GM06990 (cell line): ENCODE results near the gene RARG.

Source experiments
- DNase-seq: peaks from one replicate; pipeline ENCODE4 v3.0.0-alpha.2; 2011; ENCODE audit not compliant: insufficient read length; ENCODE audit errors: extremely low read depth
- H3K27me3 ChIP-seq: replicated peaks from 2 replicates; pipeline ENCODE4 v1.6.0; 2011; ENCODE audit warnings: low read length; ENCODE audit not compliant: control insufficient read depth, insufficient read depth
- H3K36me3 ChIP-seq: 2 replicates; pipeline ENCODE4 v1.5.1; 2011; ENCODE audit warnings: low read length; ENCODE audit not compliant: control insufficient read depth, insufficient read depth
- H3K4me3 ChIP-seq: replicated peaks from 2 replicates; pipeline ENCODE4 v1.5.1; 2011; ENCODE audit warnings: low read depth, mild to moderate bottlenecking, control low read depth, low read length
- CTCF ChIP-seq: IDR thresholded peaks from 2 replicates; pipeline ENCODE4 v1.5.1; 2011; ENCODE audit warnings: low read length, control low read depth, mild to moderate bottlenecking, inconsistent platforms; ENCODE audit not compliant: insufficient read depth, poor library complexity, severe bottlenecking

RARG gene

GRCh38 chr12:53200458-53201176 lies 31.4 kb downstream of the RARG start:
- peak overlapping the region; percentile 20 for H3K4me3 ChIP-seq
- no peaks in the 10 kb centered on the region for H3K27me3 ChIP-seq
- H3K36me3 ChIP-seq, result peaks cover 28% of the 10 kb centered on the region
- peak; percentile 74 for DNase-seq
- TF ChIP-seq CTCF, result no peak

GRCh38 chr12:53200107-53200457 lies 31.9 kb downstream of the RARG start:
- H3K4me3 ChIP-seq, result peak overlapping the region; percentile 21; the same call in 1 of the 2 replicates
- H3K27me3 ChIP-seq, result no peaks in the 10 kb centered on the region

GRCh38 chr12:53199700-53200099 lies 32.3 kb downstream of the RARG start:
- no peak overlapping the region for H3K4me3 ChIP-seq
- no peak for DNase-seq
- H3K27me3 ChIP-seq, result no peaks in the 10 kb centered on the region
- TF ChIP-seq CTCF, result no peak
- peaks cover 33% of the 10 kb centered on the region for H3K36me3 ChIP-seq

More at GRCh38 chr12:53200107-53200457, 31.9 kb downstream of the RARG start:
- H3K36me3 ChIP-seq, result peaks cover 31% of the 10 kb centered on the region
- DNase-seq, result no peak
- no peak for TF ChIP-seq CTCF

- TF ChIP-seq CTCF, result no peak
- DNase-seq, result no peak
- H3K27me3 ChIP-seq, result no peaks in the 10 kb centered on the region
- no peak overlapping the region for H3K4me3 ChIP-seq
- H3K36me3 ChIP-seq, result peaks cover 43% of the 10 kb centered on the region
Observed at GRCh38 chr12:53198486-53199110, 33.4 kb downstream of the RARG start.

- no peak for DNase-seq
- Histone ChIP-seq H3K27me3 (no peaks in the 10 kb centered on the region), H3K36me3 (peaks cover 54% of the 10 kb centered on the region), H3K4me3 (no peak overlapping the region)
- no peak for TF ChIP-seq CTCF
Observed at GRCh38 chr12:53197011-53197640, 34.9 kb downstream of the RARG start.
